HuH-7 (cell line): ENCODE measurements around the gene GPSM1.
A peak's percentile ranks its signal among the peaks of the same experiment; 100 is the strongest.

Experiments
- DNase-seq: peaks from one replicate; pipeline ENCODE4 v3.0.0; 2011; ENCODE audit warnings: low spot score

The GPSM1 gene

DNA sequence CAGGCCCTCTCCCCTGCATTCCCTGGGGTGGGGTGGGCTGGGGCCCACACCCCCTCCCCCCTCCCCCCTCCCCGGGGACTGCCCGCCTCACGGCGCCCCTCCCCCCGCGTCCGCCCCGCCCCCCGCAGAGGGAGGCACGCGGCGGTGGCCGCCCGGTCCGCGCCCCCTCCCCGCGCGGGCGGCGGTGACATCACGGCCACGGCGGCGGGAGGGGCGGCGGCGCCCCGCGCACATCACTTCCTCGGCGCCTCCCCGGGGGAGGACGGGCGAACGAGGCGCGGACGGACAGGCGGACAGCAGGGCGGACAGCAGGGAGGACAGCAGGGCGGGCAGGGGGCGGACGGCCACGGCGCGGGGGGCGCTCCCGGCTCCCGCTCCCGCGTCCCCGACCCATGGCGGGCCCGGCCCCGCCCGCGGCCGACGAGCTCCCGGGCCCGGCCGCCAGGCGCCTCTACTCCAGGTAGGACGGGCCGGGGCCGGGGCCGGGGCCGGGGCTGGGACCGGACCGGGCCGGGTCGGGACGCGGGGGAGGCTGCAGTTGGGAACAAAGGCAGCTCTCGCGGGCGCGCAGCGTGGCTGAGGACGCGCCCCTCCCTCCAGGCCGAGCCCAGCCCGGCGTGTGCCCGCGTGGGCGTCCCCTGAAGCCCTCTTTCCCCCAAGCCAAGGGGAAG lies at the start of gene GPSM1:
TSS of gene GPSM1 (plus strand) at position 236 of the 671 bp plus-strand sequence. CDS start at position 393, 157 bp downstream.
- peak; percentile 72 for DNase-seq

DNA sequence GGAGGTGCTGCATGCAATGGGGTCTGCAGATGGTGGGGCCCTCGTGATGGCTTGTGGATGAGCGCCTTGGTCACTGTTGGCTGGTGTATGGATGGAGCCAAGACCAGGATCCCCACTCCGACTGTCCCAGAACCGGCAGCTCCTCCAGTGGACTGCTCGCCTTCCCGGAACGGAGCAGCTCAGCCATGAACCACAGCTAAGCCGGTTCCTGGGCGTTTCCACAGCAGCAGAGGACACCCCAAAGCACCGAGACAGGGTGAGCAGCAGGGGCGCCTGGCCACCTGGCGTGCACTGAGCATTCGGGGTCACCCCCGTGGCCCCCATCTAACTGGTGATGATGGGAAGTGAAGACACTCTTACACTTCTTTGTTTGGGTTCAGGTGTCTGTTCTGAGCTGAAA lies 49.6 kb upstream of the GPSM1 start:
- DNase-seq: no peak

DNA sequence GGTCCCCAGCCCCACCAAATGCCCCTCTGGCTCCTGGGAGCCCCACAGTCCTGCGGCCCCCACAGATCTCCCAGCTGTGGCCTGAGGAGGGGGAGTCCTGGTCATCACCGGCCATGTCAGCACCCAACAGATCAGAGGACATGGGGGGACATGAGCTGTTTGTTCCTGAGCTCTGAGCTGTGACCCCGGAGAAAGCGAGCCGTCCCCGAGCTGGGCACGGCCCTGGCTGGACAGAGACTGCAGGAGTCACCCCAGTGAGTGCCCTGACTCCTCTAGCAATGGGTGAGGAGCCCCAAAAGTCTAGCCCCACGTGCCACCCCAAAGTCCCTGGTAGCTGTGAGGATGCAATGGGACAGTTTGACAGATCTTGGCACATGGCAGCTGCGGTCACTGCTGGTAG lies 49.1 kb upstream of the GPSM1 start:
- DNase-seq: no peak

DNA sequence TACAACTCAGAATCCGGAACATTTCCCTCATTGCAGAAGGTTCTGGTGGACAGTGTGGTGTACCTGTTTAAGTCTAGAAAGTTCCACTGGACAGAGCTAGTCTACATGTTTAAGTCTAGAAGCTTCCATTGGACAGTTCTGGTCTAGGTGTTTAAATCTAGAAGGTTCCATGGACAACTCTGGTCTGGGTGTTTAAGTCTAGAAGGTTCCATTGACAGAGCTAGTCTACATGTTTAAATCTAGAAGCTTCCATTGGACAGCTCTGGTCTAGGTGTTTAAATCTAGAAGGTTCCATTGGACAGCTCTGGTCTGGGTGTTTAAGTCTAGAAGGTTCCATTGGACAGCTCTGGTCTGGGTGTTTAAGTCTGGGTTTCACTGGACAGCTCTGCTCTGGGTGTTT lies 48.4 kb upstream of the GPSM1 start:
- DNase-seq: no peak

DNA sequence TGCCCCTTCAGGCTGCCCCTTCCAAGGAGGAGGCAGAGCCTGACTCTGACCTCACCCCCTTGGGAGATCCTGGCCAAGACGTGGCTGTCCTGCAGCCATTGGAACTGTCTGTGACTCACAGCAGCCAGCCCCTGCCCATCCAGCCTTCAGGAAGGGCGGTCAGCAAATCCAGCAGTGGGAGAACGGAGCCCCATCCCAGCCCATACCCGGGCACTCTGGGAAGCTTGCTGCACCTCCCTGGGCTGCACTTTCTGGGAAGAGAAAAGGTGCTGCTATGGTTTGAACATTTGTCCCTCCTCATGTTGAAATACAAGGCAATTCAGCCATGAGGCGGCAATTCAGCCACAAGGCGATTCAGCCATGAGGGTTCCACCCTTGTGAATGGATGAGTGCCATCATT lies 47.9 kb upstream of the GPSM1 start:
- no peak for DNase-seq

DNA sequence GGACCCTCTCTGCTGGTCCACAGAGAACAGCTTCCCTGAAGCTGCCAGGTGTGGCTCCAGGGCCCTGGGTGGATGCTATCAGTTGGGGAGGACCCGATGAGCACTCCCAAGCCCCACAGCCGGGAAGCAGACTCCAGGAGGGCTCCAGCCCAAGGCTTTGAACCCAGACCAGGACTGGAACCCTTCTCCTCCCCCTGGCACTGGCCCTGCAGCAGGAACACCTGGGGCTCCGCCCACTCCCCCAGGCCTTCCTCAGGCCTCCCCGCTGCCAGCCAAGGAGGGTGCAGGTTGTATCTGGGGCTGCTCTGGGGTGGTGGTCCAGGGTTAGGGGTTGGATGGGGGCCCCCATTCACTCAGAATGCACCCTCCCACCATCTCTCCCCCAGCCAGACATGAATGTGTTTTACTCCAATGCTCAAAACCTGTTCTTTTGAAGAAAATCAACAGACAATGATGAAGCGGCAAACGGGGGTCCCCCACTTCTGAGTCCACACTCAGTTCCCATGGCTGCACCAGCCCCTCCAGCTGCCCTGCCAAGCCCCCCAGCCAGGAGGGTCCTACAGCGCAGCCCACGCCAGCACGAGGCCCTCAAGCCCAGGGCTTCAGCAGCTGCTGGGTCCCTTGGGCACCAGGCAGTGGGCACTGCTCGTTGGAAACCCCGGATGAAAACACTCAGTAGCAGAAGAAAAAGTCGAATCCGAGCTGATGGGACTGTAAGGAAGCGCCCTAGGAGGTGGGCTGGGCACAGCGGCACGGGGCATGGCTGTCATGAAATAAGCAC lies 46.6 kb upstream of the GPSM1 start:
- no peak for DNase-seq

DNA sequence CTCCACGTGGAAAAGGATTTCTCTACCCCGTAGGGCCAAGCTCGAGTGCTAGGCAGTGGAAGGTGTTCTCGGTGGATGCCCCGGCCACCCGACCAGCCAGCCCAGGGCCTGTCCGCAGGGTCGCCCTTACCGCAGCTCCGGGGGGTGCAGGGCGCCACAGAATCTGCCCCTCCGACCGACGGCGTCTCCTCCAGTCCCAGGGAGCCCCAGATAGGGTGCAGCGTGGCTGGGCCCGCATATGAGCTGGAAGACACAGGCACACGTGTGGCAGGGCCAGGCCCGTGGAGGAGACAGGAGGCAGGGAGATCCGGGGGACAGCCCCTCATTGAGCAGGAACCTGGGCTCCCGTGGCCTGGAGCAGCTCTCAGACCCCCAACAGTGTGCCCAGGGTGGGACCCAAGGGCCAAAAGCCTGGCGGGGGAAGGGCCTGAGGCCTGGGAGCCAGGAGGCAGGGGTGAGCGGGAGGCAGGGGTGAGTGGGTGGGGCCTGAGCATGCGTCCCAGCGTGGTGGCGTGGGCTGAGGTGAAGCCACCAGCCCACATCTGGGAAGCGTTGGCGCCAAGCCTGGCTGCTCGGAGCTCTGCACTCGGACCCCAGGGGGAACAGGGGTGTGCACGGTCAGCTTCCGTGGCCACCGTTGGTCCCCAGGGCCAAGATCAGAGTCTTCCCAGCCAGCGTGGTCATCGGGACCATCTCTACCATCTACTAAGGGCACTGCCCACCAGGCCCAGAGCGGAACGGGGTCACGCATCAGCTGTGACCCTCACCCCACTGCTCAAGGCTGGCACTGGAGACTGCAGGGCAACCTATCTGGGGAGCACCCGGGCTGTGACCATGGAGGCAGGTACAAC lies 45.7 kb upstream of the GPSM1 start:
- DNase-seq: no peak

- DNase-seq: no peak
These were observed 45.0 kb upstream of the GPSM1 start for GRCh38 chr9:136282272-136282861.

DNA sequence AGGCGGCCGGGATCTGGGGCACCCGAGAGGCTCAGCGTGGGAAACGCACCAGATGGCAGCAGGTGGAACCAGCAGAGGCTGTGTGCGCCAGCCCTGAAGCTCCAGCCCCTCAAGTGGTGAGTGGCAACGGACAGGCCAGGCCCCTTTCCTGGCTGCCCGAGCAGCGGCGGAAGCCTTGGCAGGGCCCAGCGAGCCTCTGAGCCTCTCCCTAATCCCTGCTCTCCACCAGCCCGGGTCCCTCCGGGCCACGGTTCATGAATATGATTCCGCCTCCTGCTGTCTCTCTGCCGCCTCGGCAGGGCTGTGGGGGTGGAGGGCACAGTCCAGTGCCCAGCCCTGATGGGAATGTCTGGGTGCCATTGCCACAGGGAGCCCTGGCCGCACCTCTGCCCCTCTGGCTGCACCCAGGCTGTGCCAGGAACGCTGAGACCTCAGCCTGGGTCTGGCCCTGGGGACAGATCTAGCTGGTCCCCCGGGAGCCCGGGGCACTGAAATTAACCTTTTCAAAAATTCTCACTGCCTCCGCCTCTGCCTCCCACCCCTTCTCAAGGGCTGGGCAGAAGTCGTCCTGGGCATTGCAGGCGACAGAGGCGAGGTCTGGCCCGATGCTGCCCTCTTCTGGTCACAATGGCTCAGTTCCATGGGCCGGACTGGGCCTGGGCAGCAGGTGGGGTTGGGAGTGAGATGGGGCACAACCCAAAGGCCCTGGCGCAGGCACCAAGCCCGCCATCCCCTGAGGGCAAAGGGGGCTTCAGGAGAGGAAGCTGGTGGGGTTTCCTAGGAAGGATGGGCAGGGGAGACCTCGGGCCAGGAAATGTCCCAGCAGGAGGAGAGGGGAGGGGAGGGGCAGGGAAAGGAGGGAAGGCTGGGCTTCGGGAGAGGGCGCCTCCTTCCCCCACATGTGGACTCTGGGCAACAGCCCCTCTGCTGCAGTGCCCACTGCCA lies 43.8 kb upstream of the GPSM1 start:
- DNase-seq: peak; percentile 97

- DNase-seq: no peak
These were observed 43.0 kb upstream of the GPSM1 start for GRCh38 chr9:136284311-136284710.

DNA sequence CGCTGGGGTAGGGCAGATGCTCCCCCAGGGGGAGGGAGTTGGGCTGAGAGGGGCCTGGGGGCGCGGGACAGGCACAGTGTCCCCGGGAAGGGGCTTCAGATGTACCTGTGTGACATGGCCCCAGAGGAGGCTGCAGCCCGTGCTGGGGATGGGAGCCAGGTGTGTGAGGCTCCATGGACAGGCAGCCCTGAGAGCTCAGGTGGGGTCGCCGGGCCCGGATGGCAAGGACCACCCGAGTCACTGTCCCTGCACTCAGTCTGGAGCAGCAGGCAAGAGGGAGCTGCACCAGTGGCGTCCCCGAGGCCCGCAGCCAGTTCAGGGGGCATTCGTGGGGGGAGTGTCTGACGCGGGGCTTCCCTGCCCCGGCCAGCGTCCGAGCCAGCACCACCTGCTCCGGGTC lies 42.4 kb upstream of the GPSM1 start:
- DNase-seq: no peak

DNA sequence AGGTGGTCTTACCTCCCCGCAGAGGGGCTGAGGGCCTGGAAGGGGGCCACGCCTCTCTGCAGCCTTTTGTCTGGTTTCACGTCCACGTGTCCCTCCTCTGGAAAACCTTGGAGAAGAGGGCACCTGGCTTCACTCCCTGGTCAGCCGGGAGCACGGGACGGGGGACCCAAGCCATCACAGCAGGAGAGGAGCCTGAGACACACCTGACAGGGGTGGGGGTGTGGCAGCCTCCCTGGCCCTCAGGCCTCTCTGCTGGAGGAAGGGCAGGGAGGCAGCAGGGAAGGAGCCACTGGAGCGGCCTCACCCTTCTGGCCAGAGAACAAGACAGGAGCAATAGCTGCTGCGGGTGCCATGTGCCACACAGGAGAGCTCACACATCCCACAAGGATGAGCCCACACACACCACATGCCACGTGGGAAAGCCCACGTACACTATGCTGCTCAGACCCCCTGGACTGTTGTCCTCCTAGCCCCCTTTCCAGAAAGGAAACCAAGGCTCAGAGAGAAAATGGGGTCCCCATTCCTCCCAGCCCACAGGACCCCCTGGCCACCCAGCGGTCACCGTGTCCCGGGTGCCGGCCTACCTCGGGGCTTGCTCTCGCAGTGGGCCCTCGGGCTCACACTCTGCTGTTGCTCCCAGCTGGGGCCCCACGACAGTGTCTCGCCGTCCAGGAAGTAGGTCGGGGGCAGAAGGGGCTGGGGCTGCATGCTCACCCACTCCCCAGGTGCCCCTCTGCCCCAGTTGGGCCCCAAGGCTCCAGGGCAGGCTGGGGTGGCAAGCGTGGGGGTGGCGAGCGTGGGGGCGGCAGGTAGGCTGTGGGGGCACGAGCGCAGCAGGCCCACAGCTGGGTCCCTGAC lies 41.6 kb upstream of the GPSM1 start:
- no peak for DNase-seq

- no peak for DNase-seq
These were observed 40.9 kb upstream of the GPSM1 start for GRCh38 chr9:136286359-136286986.

- no peak for DNase-seq
These were observed 40.4 kb upstream of the GPSM1 start for GRCh38 chr9:136286987-136287379.

DNA sequence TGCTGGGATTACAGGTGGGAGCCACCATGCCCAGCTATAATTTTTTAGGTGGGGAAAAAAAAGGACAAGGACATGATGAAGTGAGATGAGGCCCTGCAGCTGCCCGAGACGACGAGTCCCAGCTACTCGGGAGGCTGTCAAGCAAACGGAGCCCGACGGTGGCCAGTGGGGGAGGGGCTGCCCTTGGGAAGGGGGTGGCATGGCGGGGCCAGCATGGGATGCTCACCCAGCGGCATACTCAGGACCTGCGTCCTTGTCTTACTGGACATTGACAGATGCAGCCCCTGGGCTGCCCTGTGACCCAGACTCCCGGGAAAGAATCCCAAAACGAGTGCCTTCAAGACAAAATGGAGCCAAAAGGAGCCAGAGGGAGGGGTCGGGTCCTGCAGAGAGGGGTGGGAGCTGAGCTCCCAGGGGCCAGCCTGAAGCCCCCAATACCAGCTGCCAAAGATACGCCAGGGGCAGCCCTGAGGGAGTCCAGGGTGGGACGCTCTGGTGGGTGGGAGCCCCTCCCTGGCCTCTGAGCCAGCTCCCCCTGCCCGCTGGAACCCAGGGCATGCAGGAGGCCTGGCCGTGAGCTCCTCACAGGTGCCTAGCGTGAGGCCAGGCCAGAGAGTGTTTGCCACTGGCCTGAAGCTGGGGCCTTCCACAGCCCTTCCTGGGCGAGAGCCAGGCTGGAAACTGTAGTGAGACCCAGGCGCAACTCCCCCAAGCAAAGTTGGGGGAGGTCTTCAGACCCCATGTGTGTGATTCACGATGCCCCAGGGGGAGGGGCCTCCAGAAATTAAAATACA lies 39.2 kb upstream of the GPSM1 start:
- no peak for DNase-seq

- DNase-seq: no peak
These were observed 37.5 kb upstream of the GPSM1 start for GRCh38 chr9:136289651-136290507.

GRCh38 chr9:136290508-136291000 lies 36.8 kb upstream of the GPSM1 start:
- no peak for DNase-seq
